Upper lobe of left lung (tissue), 4 donors: Measurements from ENCODE around the gene MFSD2B.

Source experiments
- POLR2A ChIP-seq, 4 donors: fragments of 450-650 bp; IDR thresholded peaks; one replicate each; pipeline ENCODE4 v1.5.1; 2016 to 2017; ENCODE audit warnings: antibody characterized with exemption in 4 of 4, mild to moderate bottlenecking in 2 of 4
- TF ChIP-seq, protein P1 (sequence below), 6 experiments: fragments of 450-650 bp in 4 of 6; fragments of 200-600 bp in 2 of 6; sonication (generic) in 2 of 6; IDR thresholded peaks; one replicate each; pipeline ENCODE4 v1.5.1; 2016 to 2019; ENCODE audit warnings: antibody characterized with exemption in 6 of 6

DNA sequence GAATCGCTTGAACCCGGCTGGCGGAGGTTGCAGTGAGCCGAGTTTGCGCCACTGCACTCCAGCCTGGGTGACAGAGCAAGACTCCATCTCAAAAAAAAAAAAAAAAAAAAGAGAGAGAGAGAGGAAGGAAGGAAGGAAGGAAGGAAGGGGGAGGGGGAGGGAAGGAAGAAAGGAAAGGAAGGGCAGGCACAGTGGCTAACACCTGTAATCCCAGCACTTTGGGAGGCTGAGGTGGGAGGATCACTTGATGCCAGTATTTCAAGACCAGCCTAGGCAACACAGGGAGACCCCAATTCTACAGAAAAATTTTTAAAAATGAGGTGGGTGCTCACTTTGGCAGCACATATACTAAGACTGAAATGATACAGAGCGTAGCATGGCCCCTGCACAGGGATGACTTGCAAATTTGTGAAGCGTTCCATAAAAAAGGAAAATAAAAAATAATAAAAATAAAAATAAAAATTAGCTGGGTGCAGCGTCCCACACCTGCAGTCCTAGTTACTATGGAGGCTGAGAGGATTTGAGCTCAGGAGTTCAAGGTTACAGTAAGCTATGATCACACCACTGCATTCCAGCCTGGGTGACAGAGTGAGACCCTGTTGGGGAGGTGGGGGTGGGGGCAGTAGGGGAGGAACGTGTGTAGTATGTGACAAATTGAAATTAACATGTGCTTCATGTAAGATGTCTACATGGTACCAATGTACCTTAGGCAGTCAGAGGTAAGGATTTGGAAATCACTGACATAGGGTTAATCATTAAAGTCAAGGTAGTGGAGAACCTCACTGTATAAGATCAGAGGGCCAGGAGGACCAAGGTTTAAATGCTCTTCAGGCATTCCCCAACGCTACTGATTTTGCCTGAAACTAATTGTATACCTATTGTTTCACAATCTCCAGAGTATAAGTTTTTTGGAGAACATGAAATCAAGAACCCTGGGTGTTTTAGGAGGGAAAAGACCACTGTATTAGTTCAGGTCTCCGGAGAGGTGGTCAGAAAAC is 35.9 kb downstream of the MFSD2B start:
- no peak for TF ChIP-seq POLR2A (IDR thresholded peaks at IDR 0.05)
- TF ChIP-seq, protein P1, sequence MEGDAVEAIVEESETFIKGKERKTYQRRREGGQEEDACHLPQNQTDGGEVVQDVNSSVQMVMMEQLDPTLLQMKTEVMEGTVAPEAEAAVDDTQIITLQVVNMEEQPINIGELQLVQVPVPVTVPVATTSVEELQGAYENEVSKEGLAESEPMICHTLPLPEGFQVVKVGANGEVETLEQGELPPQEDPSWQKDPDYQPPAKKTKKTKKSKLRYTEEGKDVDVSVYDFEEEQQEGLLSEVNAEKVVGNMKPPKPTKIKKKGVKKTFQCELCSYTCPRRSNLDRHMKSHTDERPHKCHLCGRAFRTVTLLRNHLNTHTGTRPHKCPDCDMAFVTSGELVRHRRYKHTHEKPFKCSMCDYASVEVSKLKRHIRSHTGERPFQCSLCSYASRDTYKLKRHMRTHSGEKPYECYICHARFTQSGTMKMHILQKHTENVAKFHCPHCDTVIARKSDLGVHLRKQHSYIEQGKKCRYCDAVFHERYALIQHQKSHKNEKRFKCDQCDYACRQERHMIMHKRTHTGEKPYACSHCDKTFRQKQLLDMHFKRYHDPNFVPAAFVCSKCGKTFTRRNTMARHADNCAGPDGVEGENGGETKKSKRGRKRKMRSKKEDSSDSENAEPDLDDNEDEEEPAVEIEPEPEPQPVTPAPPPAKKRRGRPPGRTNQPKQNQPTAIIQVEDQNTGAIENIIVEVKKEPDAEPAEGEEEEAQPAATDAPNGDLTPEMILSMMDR (IDR thresholded peaks at IDR 0.05), result no peak
